Measurements from ENCODE around the gene DPP4. TPM values are rescaled to one million over a fixed set of nuclear protein-coding genes. Genes with fewer than 3 reads are reported as not detected.

DPP4 gene
- total and polyA plus RNA-seq, 2 of the 13 experiments (the other 11 are each of a cell fraction or from before 2014, with no cell fraction given) = 39.4 to 109 TPM

GRCh38 chr2:162073888-162074631 lies at the start of gene DPP4 (continued):
- no peak; the same call in 1 of the 2 replicates for TF ChIP-seq MTERF4 (CRISPR knock-in tag; IDR thresholded peaks at IDR 0.05)
- peak; percentile 25; the same call in 1 of the 2 replicates for TF ChIP-seq REL (CRISPR knock-in tag; conservative IDR thresholded peaks at IDR 0.05)
- TF ChIP-seq ISL2 (CRISPR knock-in tag; IDR thresholded peaks at IDR 0.05) = peak; percentile 55; the same call in 1 of the 2 replicates
- peak; percentile 18; the same call in 1 of the 2 replicates for TF ChIP-seq GFI1 (CRISPR knock-in tag; IDR thresholded peaks at IDR 0.05; ENCODE audit: borderline replicate concordance)
- TF ChIP-seq ARID4A (CRISPR knock-in tag; IDR thresholded peaks at IDR 0.05; ENCODE audit: borderline replicate concordance) = peak; percentile 91
- TF ChIP-seq HNRNPUL1 (IDR thresholded peaks at IDR 0.05; ENCODE audit: low read depth, low read length) = peak; percentile 95
- TF ChIP-seq TBX2 (CRISPR knock-in tag; IDR thresholded peaks at IDR 0.05; ENCODE audit: borderline replicate concordance) = peak; percentile 59
- TF ChIP-seq ZMYM3 (CRISPR knock-in tag; IDR thresholded peaks at IDR 0.05) = peak; percentile 91
- TF ChIP-seq AGO1 (IDR thresholded peaks at IDR 0.05; ENCODE audit: low read depth, low read length, poor library complexity, severe bottlenecking) = peak; percentile 53
- no peak for TF ChIP-seq RBM22 (optimal IDR thresholded peaks at IDR 0.05; ENCODE audit: low read length)
- peak; percentile 34 for TF ChIP-seq RXRB (CRISPR knock-in tag; IDR thresholded peaks at IDR 0.05; ENCODE audit: borderline replicate concordance)
- TF ChIP-seq DRAP1 (CRISPR knock-in tag; IDR thresholded peaks at IDR 0.05) = peak; percentile 93
- peak; percentile 94 for TF ChIP-seq ZNF687 (CRISPR knock-in tag; IDR thresholded peaks at IDR 0.05)
- TF ChIP-seq ZNF496 (CRISPR knock-in tag; IDR thresholded peaks at IDR 0.05; ENCODE audit: insufficient replicate concordance) = no peak
- peak; percentile 87; the same call in 1 of the 2 replicates for TF ChIP-seq ZSCAN31 (CRISPR knock-in tag; IDR thresholded peaks at IDR 0.05; ENCODE audit: low read depth)
- peak; percentile 80 for TF ChIP-seq SALL1 (CRISPR knock-in tag; IDR thresholded peaks at IDR 0.05)
- peak; percentile 35; the same call in 1 of the 2 replicates for TF ChIP-seq SP140L (CRISPR knock-in tag; IDR thresholded peaks at IDR 0.05; ENCODE audit: borderline replicate concordance)
- peak; percentile 85; the same call in 1 of the 2 replicates for TF ChIP-seq ZNF350 (CRISPR knock-in tag; IDR thresholded peaks at IDR 0.05; ENCODE audit: borderline replicate concordance, low read depth)
- peak; percentile 44 for TF ChIP-seq ELF1 (CRISPR knock-in tag; IDR thresholded peaks at IDR 0.05)
